Caco-2 (cell line): ENCODE data around the gene NTN1. TPM values are rescaled to one million over a fixed set of nuclear protein-coding genes. Genes with fewer than 3 reads are reported as not detected.

Experiments
- BruUV-seq: library from RNA; stranded (reverse); fragments of 400-500 nt; replicated peaks from 2 replicates; lab custom pipeline; 2021; lab: Mats Ljungman, UMichigan
- CTCF ChIA-PET: fragments of 300-600 bp; sonication (Branson Sonifier 250); formaldehyde crosslinking; loops from one replicate; lab custom pipeline; 2022; ENCODE audit warnings: antibody characterized with exemption; lab: Charles Lee
- POLR2A ChIA-PET: fragments of 300-600 bp; sonication (Branson Sonifier 250); formaldehyde crosslinking; loops from one replicate; lab custom pipeline; 2022; ENCODE audit warnings: antibody characterized with exemption; lab: Charles Lee
- DNase-seq, 2 experiments: peaks; one replicate each; pipeline versions ENCODE4 v3.0.0 to v3.0.0-alpha.2; 2020 to 2022
- H3K27me3 ChIP-seq: replicated peaks from 2 replicates; pipeline ENCODE4 v1.6.0; 2011; ENCODE audit warnings: low read length; ENCODE audit not compliant: control insufficient read depth, insufficient read depth
- H3K36me3 ChIP-seq: 2 replicates; pipeline ENCODE4 v1.5.1; 2011; ENCODE audit warnings: low read length; ENCODE audit not compliant: control insufficient read depth, insufficient read depth
- H3K4me1 ChIP-seq: fragments of 250-450 bp; sonication (Bioruptor Pico); 2 replicates; pipeline ENCODE4 v1.5.1; 2020; ENCODE audit warnings: mild to moderate bottlenecking
- H3K4me3 ChIP-seq: 2 replicates; pipeline ENCODE4 v1.5.1; 2011; ENCODE audit warnings: low read depth, mild to moderate bottlenecking, control low read depth, low read length
- H3K9me3 ChIP-seq: fragments of 250-450 bp; sonication (Bioruptor Pico); 2 replicates; pipeline ENCODE4 v1.5.1; 2020; ENCODE audit warnings: mild to moderate bottlenecking, moderate library complexity
- H3K27ac Mint-ChIP-seq: one replicate; pipeline ENCODE4 v1.8.0; 2022; ENCODE audit warnings: mixed read lengths; ENCODE audit not compliant: unreplicated experiment
- H3K27me3 Mint-ChIP-seq: one replicate; pipeline ENCODE4 v1.8.0; 2022; ENCODE audit warnings: mixed read lengths; ENCODE audit not compliant: insufficient read depth, unreplicated experiment
- H3K36me3 Mint-ChIP-seq: one replicate; pipeline ENCODE4 v1.8.0; 2022; ENCODE audit warnings: mild to moderate bottlenecking, mixed read lengths; ENCODE audit not compliant: insufficient read depth, unreplicated experiment
- H3K4me1 Mint-ChIP-seq: one replicate; pipeline ENCODE4 v1.8.0; 2022; ENCODE audit warnings: low read depth, mixed read lengths; ENCODE audit not compliant: unreplicated experiment
- H3K4me3 Mint-ChIP-seq: one replicate; pipeline ENCODE4 v1.8.0; 2022; ENCODE audit warnings: mild to moderate bottlenecking, moderate library complexity, mixed read lengths; ENCODE audit not compliant: unreplicated experiment
- H3K9me3 Mint-ChIP-seq: one replicate; pipeline ENCODE4 v1.8.0; 2022; ENCODE audit warnings: mixed read lengths; ENCODE audit not compliant: unreplicated experiment
- CTCF ChIP-seq, 2 experiments: fragments of 200-600 bp in 1 of 2; IDR thresholded peaks; 1 replicate in 1 of 2; 2 replicates in 1 of 2; pipeline versions ENCODE4 v1.5.1 to v1.8.0; 2011 to 2022; ENCODE audit warnings: antibody characterized with exemption in 1 of 2, control low read depth in 1 of 2, inconsistent platforms in 1 of 2, low read depth in 1 of 2, low read length in 1 of 2, mild to moderate bottlenecking in 1 of 2, moderate library complexity in 1 of 2; ENCODE audit not compliant: insufficient read depth in 1 of 2, severe bottlenecking in 1 of 2, unreplicated experiment in 1 of 2
- intact Hi-C: fragments of 100-400 bp; cut with micrococcal nuclease; formaldehyde crosslinking; loops from one replicate; pipeline ENCODE4 v1.10.0; 2022; ENCODE audit not compliant: unreplicated experiment
- total RNA-seq: library from RNA; stranded (reverse); gene quantifications from 2 replicates; pipeline ENCODE4 v1.2.3, GENCODE V29; 2022

Gene NTN1
- total RNA-seq, 1 experiment from 2014 or later: 0.88 TPM

GRCh38 chr17:9226794-9227135, 205.5 kb downstream of the NTN1 start:
- Histone ChIP-seq H3K36me3 (no peaks in the 10 kb centered on the region), H3K4me3 (no peak overlapping the region), H3K9me3 (no peaks in the 10 kb centered on the region), H3K27me3 (no peaks in the 10 kb centered on the region), H3K4me1 (no peaks in the 10 kb centered on the region)
- Mint-ChIP-seq H3K36me3 (no peaks in the 10 kb centered on the region), H3K27ac (no peak overlapping the region), H3K9me3 (no peaks in the 10 kb centered on the region), H3K4me3 (no peak overlapping the region), H3K4me1 (no peaks in the 10 kb centered on the region), H3K27me3 (no peaks in the 10 kb centered on the region)
- no peak for TF ChIP-seq CTCF (IDR thresholded peaks at IDR 0.05; ENCODE audit: insufficient read depth in 1 of 2, low read depth in 1 of 2, low read length in 1 of 2, severe bottlenecking in 1 of 2, unreplicated experiment in 1 of 2)
- intact Hi-C loops: no loop called here
- ChIA-PET CTCF (no interaction called here), POLR2A (no interaction called here)
- no peak for DNase-seq
- no TSS peak for BruUV-seq

- Histone ChIP-seq H3K27me3 (no peaks in the 10 kb centered on the region), H3K4me1 (no peaks in the 10 kb centered on the region), H3K9me3 (no peaks in the 10 kb centered on the region), H3K4me3 (no peak overlapping the region), H3K36me3 (no peaks in the 10 kb centered on the region)
- DNase-seq: no peak
- TF ChIP-seq CTCF (IDR thresholded peaks at IDR 0.05; ENCODE audit: insufficient read depth in 1 of 2, low read depth in 1 of 2, low read length in 1 of 2, severe bottlenecking in 1 of 2, unreplicated experiment in 1 of 2): no peak
- POLR2A ChIA-PET: no interaction called here
- no TSS peak for BruUV-seq
- CTCF ChIA-PET: no interaction called here
- Mint-ChIP-seq H3K9me3 (no peaks in the 10 kb centered on the region), H3K4me3 (no peak overlapping the region), H3K4me1 (no peaks in the 10 kb centered on the region), H3K27me3 (no peaks in the 10 kb centered on the region), H3K36me3 (no peaks in the 10 kb centered on the region), H3K27ac (no peak overlapping the region)
- intact Hi-C loops: no loop called here
Observed at GRCh38 chr17:9227819-9228407, 206.6 kb downstream of the NTN1 start.

- BruUV-seq: no TSS peak
Observed at GRCh38 chr17:9228408-9229159, 207.3 kb downstream of the NTN1 start.

More at GRCh38 chr17:9228408-9229159, 207.3 kb downstream of the NTN1 start:
- H3K9me3 ChIP-seq: no peaks in the 10 kb centered on the region
- Mint-ChIP-seq H3K36me3 (no peaks in the 10 kb centered on the region), H3K27me3 (no peaks in the 10 kb centered on the region), H3K27ac (no peak overlapping the region), H3K4me3 (no peak overlapping the region), H3K4me1 (no peaks in the 10 kb centered on the region), H3K9me3 (no peaks in the 10 kb centered on the region)
- ChIA-PET POLR2A (no interaction called here), CTCF (no interaction called here)
- intact Hi-C loops: no loop called here
- H3K4me3 ChIP-seq: no peak overlapping the region
- no peaks in the 10 kb centered on the region for H3K4me1 ChIP-seq
- H3K27me3 ChIP-seq: no peaks in the 10 kb centered on the region
- DNase-seq: no peak
- no peaks in the 10 kb centered on the region for H3K36me3 ChIP-seq
- no peak for TF ChIP-seq CTCF (IDR thresholded peaks at IDR 0.05; ENCODE audit: insufficient read depth in 1 of 2, low read depth in 1 of 2, low read length in 1 of 2, severe bottlenecking in 1 of 2, unreplicated experiment in 1 of 2)
